Fibroblast of the aortic adventitia (primary cell): ENCODE measurements around the gene PGLYRP2. TPM values are rescaled to one million over a fixed set of nuclear protein-coding genes. Genes with fewer than 3 reads are reported as not detected.

Experiments
- DNase-seq: peaks from one replicate; pipeline ENCODE4 v3.0.0-alpha.2; 2010; ENCODE audit warnings: low read depth
- H3K4me3 ChIP-seq: 2 replicates; pipeline ENCODE4 v1.5.1; 2011; ENCODE audit warnings: low read depth, mild to moderate bottlenecking, control low read depth, low read length, moderate library complexity
- total RNA-seq: library from RNA; depleted of rRNA; stranded (reverse); fragments of >200 nt; gene quantifications from 2 replicates; pipeline ENCODE4 v1.2.3, GENCODE V29; 2012; ENCODE audit warnings: low replicate concordance
- TF ChIP-seq, protein P1 (sequence below): IDR thresholded peaks from 2 replicates; pipeline ENCODE4 v1.5.1; 2011; ENCODE audit warnings: mild to moderate bottlenecking, low read length, control low read depth, inconsistent platforms; ENCODE audit not compliant: insufficient read depth

The PGLYRP2 gene
- total RNA-seq, 1 donor: not detected

DNA sequence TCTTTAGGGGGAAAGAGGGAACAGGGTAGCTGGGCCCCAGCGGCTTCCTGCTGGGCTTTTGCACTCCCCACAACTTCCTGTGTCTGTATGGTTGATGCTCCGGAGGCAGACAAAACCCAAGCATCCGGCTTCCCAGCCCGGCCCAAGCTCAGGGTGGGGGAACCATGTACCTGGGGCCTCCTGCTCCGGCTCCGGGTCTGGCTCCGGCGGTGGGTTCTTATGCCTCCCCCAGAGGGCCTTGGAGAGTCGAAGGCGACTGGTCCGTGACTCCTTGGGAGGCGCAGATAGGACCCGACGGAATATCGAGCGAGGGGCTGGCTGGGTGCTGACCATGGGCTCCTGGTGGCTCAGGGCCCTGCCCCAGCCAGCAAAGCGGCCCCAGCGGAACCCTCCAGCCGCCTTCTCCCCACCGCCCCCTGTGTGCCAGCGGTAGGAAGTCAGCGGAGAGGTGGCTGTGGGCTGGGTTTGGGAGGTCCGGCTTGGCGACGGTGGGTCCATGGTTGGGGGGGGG is 15.4 kb downstream of the PGLYRP2 start:
- H3K4me3 ChIP-seq: no peak overlapping the region
- no peak for DNase-seq
- TF ChIP-seq, protein P1, sequence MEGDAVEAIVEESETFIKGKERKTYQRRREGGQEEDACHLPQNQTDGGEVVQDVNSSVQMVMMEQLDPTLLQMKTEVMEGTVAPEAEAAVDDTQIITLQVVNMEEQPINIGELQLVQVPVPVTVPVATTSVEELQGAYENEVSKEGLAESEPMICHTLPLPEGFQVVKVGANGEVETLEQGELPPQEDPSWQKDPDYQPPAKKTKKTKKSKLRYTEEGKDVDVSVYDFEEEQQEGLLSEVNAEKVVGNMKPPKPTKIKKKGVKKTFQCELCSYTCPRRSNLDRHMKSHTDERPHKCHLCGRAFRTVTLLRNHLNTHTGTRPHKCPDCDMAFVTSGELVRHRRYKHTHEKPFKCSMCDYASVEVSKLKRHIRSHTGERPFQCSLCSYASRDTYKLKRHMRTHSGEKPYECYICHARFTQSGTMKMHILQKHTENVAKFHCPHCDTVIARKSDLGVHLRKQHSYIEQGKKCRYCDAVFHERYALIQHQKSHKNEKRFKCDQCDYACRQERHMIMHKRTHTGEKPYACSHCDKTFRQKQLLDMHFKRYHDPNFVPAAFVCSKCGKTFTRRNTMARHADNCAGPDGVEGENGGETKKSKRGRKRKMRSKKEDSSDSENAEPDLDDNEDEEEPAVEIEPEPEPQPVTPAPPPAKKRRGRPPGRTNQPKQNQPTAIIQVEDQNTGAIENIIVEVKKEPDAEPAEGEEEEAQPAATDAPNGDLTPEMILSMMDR: no peak

DNA sequence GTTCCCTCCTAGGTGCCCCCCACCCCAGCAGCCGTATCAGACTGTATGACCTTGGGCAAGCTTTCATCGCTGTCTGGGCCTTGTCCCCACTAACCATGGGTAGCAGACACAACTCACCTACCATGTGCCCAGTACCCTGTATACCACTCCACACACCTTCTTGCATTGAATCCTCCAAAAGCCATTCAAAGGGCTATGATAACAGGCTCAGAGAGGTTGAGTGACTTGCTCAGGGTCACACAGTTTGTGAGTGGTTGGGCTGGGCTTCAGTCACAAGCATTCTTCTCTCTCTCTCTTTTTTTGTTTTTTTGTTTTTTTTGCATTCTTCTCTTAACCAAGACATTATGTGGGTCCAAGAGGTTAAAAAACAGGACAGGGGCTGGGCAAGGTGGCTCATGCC is 17.6 kb downstream of the PGLYRP2 start:
- TF ChIP-seq, protein P1: no peak
- no peak overlapping the region for H3K4me3 ChIP-seq
- DNase-seq: no peak

DNA sequence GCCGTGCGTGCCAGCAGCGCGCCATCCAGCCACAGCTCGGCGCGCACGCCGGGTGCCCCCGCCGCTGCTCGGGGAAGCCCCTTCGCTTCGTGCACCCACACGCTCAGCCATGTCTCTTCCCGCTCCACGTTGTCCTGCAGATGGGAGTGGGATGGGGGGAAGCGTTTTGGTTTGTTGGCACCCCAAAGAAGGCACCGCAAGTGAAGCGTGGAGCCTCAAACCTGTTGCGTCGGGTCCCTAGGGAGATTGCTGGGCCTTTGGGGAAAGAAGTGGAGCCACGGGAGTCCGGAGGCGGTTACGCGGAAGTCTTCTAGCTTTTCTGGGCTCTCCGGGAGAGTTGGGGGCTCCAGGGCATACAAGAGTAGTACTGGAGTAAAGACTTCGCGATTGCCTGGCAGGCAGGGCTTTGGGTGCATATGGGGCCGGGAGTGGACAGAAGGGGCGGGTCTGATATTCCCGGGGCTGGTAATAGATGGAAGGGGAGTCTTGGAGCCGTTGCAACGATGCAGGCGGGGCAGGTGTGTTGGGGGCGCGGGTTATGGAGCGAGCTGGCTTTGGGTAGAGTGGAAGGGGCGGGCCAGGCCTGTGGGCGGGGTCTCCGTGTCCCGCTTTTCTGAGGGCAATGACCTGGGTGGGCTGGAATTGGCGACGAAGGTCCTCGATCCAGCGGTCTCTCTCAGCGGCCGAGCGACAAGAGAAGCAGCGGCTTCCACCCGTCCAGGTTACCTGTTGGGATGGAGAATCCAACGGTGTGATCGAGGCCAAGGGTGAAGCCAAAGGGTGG is 21.4 kb downstream of the PGLYRP2 start:
- TF ChIP-seq, protein P1: no peak
- no peak overlapping the region for H3K4me3 ChIP-seq
- DNase-seq: no peak

DNA sequence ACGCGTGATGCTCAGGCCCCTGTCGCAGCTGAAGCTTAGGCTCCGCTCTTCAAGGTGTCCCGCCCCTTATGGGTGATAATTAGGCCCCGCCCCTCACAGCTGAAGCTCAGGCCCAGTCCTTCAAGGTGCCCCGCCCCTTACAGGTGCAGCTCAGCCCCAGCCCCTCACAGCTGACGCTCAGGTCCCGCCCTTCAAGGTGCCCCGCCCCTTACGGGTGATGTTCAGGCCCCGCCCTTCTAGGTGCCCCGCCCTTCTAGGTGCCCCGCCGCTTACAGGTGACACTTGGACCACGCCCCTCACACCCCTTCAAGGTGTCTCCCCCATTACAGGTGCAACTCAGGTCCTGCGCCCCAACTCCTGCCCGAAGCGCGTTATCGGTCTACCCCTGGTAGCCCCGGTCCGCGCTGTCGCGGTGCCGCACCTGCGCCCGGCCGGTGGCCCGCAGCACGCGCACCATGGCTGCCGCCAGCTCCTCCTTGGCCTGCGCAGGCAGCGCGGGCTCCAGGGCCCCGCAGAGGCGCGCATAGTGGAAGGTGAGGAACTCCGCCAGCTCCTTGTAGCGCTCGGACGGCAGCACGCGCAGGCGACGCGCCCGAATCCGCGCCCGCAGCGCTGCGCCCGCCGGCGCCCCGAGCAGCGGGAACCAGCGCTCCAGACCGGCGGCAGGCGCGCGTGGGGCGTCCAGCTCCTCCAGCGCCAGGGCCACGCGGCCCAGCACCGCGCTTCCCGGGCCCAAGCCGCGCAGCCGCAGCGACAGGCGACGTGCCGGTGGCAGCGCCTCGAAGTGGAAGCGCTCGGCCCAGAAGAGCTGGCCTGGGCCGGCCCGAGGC is 22.2 kb downstream of the PGLYRP2 start:
- H3K4me3 ChIP-seq: no peak overlapping the region
- TF ChIP-seq, protein P1: no peak
- DNase-seq: no peak

DNA sequence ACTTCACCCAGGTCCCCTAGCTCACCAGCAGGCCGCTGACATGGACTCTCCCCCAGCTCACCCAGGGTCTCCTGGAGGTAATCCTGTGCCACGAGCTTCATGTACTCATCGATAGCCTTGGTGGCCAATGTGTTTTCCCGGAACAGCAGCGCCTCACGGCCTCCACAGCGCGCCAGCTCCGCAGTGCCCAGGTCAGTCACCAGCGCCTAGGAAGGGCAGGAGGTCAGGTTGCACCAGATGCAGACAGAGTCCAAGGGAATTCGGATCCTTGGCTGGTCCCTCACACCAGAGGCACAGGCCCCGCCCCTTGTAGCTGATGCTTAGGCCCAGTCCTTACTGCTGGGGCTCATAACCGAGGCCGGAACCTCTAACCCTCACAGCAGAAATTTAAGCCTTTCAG is 22.9 kb downstream of the PGLYRP2 start:
- TF ChIP-seq, protein P1: no peak

DNA sequence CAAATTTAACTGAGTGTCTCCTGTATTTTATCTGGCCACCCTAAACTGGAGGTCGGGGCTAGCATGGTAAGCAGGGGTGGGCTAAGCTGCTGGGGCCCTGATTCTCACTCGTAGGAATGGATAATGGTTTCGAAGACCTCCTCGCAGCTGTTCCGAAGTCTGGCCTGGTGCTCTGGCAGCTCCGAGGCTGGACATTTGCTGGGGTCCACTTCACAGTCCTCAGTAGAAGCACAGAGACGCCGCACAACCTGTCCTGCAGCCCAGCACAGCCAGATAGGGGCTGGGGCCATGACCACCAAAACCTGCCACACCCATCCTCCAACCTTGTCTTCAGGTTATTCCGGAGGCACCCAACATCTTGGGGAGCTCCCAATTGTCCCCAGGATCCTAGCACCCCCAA is 23.3 kb downstream of the PGLYRP2 start:
- no peak for DNase-seq
- TF ChIP-seq, protein P1: no peak

More for the DNA sequence above, 22.9 kb downstream of the PGLYRP2 start:
- no peak overlapping the region for H3K4me3 ChIP-seq
- no peak for DNase-seq

More for the DNA sequence above, 23.3 kb downstream of the PGLYRP2 start:
- H3K4me3 ChIP-seq: no peak overlapping the region
